GM23248 (cell line): ENCODE results near the gene NUDT22.

ENCODE experiments used
- EZH2 ChIP-seq: fragments of 200-600 bp; sonication (generic); IDR thresholded peaks from 2 replicates; pipeline ENCODE4 v1.6.1; 2018; ENCODE audit warnings: antibody characterized with exemption, mild to moderate bottlenecking; ENCODE audit not compliant: insufficient read depth, poor library complexity, severe bottlenecking
- EZH2phosphoT487 ChIP-seq: fragments of 200-600 bp; sonication (generic); IDR thresholded peaks from 2 replicates; pipeline ENCODE4 v1.6.1; 2018; ENCODE audit warnings: antibody characterized with exemption, moderate library complexity, mild to moderate bottlenecking, low read depth; ENCODE audit not compliant: insufficient read depth

DNA sequence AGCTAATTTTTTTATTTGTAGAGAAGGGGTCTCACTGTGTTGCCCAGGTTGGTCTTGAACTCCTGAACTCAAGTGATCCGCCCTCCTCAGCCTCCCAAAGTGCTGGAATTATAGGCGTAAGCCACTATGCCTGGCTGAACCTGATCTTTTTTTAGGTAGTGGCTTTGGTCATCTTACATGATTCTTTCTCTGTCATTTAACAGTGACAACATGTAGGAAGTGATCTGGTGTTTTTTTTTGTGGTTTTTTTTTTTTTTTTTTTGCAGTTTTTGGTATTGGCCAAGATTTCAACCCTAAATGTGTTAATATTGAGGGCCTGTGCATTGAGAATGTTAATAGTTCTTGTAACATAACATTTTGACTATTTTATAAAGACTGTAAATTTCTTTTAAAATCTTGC, 27.6 kb upstream of the NUDT22 start:
- no peak for TF ChIP-seq EZH2
- TF ChIP-seq EZH2phosphoT487: no peak
